ENCODE results near the gene ALG14.

DNA sequence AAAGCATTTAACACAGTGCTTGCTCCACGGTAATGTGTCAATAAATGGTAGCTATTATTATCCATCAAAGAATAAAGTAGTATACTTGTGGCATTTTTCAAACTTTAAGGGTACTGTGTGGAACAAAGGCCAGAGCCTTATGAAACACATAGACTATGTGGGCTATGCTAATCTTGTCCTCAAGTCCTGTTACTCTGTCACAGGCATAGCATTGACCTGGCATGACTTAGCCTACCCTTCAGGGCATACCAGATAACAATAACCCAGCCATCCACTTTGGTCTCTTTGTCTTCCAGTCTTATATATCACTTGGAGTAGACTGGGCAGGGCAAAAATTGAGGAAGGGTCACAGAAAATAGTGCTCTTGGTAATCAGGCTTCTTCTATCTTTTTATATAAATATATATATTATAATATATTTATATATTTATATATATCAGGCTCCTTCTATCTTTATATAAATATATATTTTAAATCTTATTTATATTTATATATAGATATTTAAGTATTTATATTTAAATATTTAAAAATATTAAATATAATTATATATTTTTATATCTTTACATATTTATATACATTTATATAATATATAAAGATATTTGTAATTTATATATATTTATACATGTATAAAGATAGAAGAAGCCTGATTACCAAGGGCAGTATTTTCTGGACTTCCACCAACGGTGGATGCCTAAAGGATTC, 79.7 kb downstream of the ALG14 start:
- TF ChIP-seq, protein P1, sequence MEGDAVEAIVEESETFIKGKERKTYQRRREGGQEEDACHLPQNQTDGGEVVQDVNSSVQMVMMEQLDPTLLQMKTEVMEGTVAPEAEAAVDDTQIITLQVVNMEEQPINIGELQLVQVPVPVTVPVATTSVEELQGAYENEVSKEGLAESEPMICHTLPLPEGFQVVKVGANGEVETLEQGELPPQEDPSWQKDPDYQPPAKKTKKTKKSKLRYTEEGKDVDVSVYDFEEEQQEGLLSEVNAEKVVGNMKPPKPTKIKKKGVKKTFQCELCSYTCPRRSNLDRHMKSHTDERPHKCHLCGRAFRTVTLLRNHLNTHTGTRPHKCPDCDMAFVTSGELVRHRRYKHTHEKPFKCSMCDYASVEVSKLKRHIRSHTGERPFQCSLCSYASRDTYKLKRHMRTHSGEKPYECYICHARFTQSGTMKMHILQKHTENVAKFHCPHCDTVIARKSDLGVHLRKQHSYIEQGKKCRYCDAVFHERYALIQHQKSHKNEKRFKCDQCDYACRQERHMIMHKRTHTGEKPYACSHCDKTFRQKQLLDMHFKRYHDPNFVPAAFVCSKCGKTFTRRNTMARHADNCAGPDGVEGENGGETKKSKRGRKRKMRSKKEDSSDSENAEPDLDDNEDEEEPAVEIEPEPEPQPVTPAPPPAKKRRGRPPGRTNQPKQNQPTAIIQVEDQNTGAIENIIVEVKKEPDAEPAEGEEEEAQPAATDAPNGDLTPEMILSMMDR (IDR thresholded peaks at IDR 0.05): no peak
- TF ChIP-seq EP300 (IDR thresholded peaks at IDR 0.05) (no peak), POLR2AphosphoS5 (IDR thresholded peaks at IDR 0.05) (no peak)
